ENCODE results near the gene KLRK1.

DNA sequence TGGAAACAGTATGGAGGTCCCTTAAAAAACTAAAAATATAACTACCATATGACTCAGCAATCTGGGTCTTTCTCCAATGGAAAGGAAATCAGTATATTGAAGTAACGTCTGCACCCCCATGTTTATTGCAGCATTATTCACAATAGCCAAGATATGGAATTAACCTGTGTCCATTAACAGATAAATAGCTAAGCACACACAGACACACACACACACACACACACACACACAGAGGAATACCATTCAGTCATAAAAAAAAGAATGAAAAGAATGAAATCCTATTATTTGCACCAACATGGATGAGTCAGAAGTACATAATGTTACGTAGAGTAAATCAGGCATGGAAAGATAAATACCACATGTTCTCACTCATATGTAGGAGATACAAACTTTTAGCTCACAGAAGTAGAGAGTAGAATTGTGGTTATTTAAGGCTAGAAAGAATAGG lies 4.7 kb downstream of the KLRK1 start:
- TF ChIP-seq, protein P1, sequence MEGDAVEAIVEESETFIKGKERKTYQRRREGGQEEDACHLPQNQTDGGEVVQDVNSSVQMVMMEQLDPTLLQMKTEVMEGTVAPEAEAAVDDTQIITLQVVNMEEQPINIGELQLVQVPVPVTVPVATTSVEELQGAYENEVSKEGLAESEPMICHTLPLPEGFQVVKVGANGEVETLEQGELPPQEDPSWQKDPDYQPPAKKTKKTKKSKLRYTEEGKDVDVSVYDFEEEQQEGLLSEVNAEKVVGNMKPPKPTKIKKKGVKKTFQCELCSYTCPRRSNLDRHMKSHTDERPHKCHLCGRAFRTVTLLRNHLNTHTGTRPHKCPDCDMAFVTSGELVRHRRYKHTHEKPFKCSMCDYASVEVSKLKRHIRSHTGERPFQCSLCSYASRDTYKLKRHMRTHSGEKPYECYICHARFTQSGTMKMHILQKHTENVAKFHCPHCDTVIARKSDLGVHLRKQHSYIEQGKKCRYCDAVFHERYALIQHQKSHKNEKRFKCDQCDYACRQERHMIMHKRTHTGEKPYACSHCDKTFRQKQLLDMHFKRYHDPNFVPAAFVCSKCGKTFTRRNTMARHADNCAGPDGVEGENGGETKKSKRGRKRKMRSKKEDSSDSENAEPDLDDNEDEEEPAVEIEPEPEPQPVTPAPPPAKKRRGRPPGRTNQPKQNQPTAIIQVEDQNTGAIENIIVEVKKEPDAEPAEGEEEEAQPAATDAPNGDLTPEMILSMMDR (IDR thresholded peaks at IDR 0.05) = no peak
- TF ChIP-seq POLR2A (IDR thresholded peaks at IDR 0.05) (no peak), POLR2AphosphoS5 (IDR thresholded peaks at IDR 0.05) (no peak)

All from breast epithelium (tissue), 3 donors.